Hepatocyte (in vitro differentiated cells): ENCODE measurements around the gene GFPT2.

Source experiments
- CTCF ChIP-seq: fragments of 200-600 bp; sonication (generic); IDR thresholded peaks from 2 replicates; pipeline ENCODE4 v1.5.1; 2016; ENCODE audit warnings: antibody characterized with exemption, mild to moderate bottlenecking; ENCODE audit not compliant: poor library complexity
- EZH2 ChIP-seq: fragments of 200-600 bp; sonication (generic); IDR thresholded peaks from 2 replicates; pipeline ENCODE4 v1.6.1; 2016; ENCODE audit warnings: antibody characterized with exemption, mild to moderate bottlenecking, borderline replicate concordance
- EZH2phosphoT487 ChIP-seq: fragments of 200-600 bp; sonication (generic); IDR thresholded peaks from one replicate; pipeline ENCODE4 v1.6.1; 2018; ENCODE audit warnings: antibody characterized with exemption, mild to moderate bottlenecking, low read depth, moderate library complexity; ENCODE audit not compliant: unreplicated experiment, severe bottlenecking

- TF ChIP-seq CTCF (no peak), EZH2 (no peak), EZH2phosphoT487 (no peak)
Measured at GRCh38 chr5:180389252-180390101, 36.3 kb upstream of the GFPT2 start.
